Hindlimb muscle (tissue), 1 donor: Measurements from ENCODE around the gene GPR161. TPM values are rescaled to one million over a fixed set of nuclear protein-coding genes. Genes with fewer than 3 reads are reported as not detected.

Experiments used
- polyA plus RNA-seq: library from polyadenylated mRNA; unstranded; fragments of 120-200 nt; gene quantifications from one replicate; pipeline ENCODE4 v1.2.1, GENCODE V29; 2013; ENCODE audit not compliant: insufficient read length

The GPR161 gene
- polyA plus RNA-seq, 1 donor = 12.5 TPM

Other genes with a start within 250 kb of the GPR161 start
- 0.17 TPM for gene ADCY10, start 222.8 kb downstream of the GPR161 start, polyA plus RNA-seq
- 134 TPM for gene DCAF6, start 200.2 kb downstream of the GPR161 start, polyA plus RNA-seq
- 61.0 TPM for gene MPC2, start 199.9 kb downstream of the GPR161 start, polyA plus RNA-seq
- gene TIPRL, start 42.0 kb upstream of the GPR161 start, polyA plus RNA-seq = 29.3 TPM
- 8.6 TPM for gene SFT2D2, start 89.1 kb upstream of the GPR161 start, polyA plus RNA-seq
- gene TBX19, start 143.9 kb upstream of the GPR161 start, polyA plus RNA-seq = 1.7 TPM